ENCODE results near the gene EDDM3A. TPM values are rescaled to one million over a fixed set of nuclear protein-coding genes. Genes with fewer than 3 reads are reported as not detected.

The EDDM3A gene
- total RNA-seq, 3 donors from 2014 or later (not counting 1 experiment from before 2014, with no cell fraction given): not detected

DNA sequence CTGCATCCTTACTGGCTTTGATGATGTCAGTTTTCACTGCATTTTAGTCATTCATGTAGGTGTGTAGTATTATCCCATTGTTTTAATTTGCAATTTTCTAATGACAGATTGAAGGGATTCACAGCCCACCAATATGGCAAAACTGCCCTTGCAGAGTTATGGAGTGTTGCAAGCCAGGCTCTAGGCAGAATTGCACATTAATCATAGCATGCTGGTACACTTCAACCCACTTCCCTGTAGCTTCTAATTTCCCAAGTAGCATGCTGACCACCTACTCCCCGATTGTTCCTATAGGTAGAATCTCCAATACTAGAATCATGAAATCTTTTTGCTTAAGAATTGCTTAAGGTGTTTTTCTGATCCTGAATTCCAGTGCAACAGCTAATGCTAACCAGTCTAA, 30.2 kb downstream of the EDDM3A start:
- peaks cover 4 to 9% of the 10 kb centered on the region in 2 donors for H3K27me3 Mint-ChIP-seq (ENCODE audit: low read depth in 2 of 2)
- Histone ChIP-seq H3K4me1 (ENCODE audit: control insufficient read depth, insufficient read depth, low read length) (peaks cover 6% of the 10 kb centered on the region), H3K27me3 (ENCODE audit: control insufficient read depth, insufficient read depth, low read length) (no peaks in the 10 kb centered on the region), H3K36me3 (ENCODE audit: control insufficient read depth, insufficient read depth, low read length) (no peaks in the 10 kb centered on the region), H3K4me3 (ENCODE audit: low read length) (no peak overlapping the region), H3K9me3 (ENCODE audit: control insufficient read depth, insufficient read depth, low read length) (no peaks in the 10 kb centered on the region), H3K27ac (ENCODE audit: low read length) (no peak overlapping the region)
- no peaks in the 10 kb centered on the region for H3K9me3 Mint-ChIP-seq
- H3K27ac Mint-ChIP-seq: no peak overlapping the region
- TF ChIP-seq, protein P1, sequence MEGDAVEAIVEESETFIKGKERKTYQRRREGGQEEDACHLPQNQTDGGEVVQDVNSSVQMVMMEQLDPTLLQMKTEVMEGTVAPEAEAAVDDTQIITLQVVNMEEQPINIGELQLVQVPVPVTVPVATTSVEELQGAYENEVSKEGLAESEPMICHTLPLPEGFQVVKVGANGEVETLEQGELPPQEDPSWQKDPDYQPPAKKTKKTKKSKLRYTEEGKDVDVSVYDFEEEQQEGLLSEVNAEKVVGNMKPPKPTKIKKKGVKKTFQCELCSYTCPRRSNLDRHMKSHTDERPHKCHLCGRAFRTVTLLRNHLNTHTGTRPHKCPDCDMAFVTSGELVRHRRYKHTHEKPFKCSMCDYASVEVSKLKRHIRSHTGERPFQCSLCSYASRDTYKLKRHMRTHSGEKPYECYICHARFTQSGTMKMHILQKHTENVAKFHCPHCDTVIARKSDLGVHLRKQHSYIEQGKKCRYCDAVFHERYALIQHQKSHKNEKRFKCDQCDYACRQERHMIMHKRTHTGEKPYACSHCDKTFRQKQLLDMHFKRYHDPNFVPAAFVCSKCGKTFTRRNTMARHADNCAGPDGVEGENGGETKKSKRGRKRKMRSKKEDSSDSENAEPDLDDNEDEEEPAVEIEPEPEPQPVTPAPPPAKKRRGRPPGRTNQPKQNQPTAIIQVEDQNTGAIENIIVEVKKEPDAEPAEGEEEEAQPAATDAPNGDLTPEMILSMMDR (IDR thresholded peaks at IDR 0.05): no peak
- ATAC-seq (no peak), DNase-seq (no peak)
- H3K36me3 Mint-ChIP-seq: no peaks in the 10 kb centered on the region
- H3K4me3 Mint-ChIP-seq: no peak overlapping the region
- peaks cover 7 to 9% of the 10 kb centered on the region in 2 donors for H3K4me1 Mint-ChIP-seq
- intact Hi-C loops (cut with micrococcal nuclease): no loop called here
- 69% methylated on average over 1 of the region's 1 CpG for WGBS (ENCODE audit: insufficient coverage)

DNA sequence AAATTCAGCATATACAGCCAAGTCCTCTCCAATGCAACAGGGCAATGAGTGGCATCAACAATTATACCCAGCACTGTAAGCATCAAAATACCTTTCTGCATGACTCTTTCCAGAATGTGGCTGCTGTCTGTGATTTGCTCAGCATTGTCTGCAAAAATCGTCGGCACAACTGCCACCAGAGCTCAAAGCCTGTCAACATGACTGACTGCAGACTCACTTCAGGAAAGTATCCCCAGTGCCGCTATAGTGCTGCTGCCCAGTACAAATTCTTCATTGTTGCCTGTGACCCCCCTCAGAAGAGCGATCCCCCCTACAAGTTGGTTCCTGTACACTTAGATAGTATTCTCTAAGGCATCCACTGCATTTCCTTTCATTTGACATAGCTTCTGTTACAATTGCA, 36.1 kb downstream of the EDDM3A start:
- peak overlapping the region; percentile 71 for H3K27ac ChIP-seq (ENCODE audit: low read length)
- no peaks in the 10 kb centered on the region for H3K36me3 Mint-ChIP-seq
- H3K27me3 ChIP-seq (ENCODE audit: control insufficient read depth, insufficient read depth, low read length): no peaks in the 10 kb centered on the region
- no peaks in the 10 kb centered on the region for H3K9me3 Mint-ChIP-seq
- H3K27me3 Mint-ChIP-seq (ENCODE audit: low read depth in 2 of 2): no peaks in the 10 kb centered on the region
- DNase-seq (peak in 1 of 2 donors; percentile 23), ATAC-seq (peak in 2 of 3 donors; percentile 34 to 46)
- peaks cover 27% of the 10 kb centered on the region for H3K4me1 ChIP-seq (ENCODE audit: control insufficient read depth, insufficient read depth, low read length)
- no peaks in the 10 kb centered on the region for H3K36me3 ChIP-seq (ENCODE audit: control insufficient read depth, insufficient read depth, low read length)
- H3K4me1 Mint-ChIP-seq: peaks cover 33 to 38% of the 10 kb centered on the region in 2 donors
- WGBS (ENCODE audit: insufficient coverage): 9% methylated on average over 4 of the region's 4 CpGs
- H3K4me3 ChIP-seq (ENCODE audit: low read length): peak overlapping the region; percentile 42
- peak overlapping the region; percentile 92 to 95 for H3K27ac Mint-ChIP-seq
- no peaks in the 10 kb centered on the region for H3K9me3 ChIP-seq (ENCODE audit: control insufficient read depth, insufficient read depth, low read length)
- TF ChIP-seq, protein P1 (IDR thresholded peaks at IDR 0.05): no peak
- intact Hi-C loops (cut with micrococcal nuclease): no loop called here
- H3K4me3 Mint-ChIP-seq: peak overlapping the region; percentile 86

DNA sequence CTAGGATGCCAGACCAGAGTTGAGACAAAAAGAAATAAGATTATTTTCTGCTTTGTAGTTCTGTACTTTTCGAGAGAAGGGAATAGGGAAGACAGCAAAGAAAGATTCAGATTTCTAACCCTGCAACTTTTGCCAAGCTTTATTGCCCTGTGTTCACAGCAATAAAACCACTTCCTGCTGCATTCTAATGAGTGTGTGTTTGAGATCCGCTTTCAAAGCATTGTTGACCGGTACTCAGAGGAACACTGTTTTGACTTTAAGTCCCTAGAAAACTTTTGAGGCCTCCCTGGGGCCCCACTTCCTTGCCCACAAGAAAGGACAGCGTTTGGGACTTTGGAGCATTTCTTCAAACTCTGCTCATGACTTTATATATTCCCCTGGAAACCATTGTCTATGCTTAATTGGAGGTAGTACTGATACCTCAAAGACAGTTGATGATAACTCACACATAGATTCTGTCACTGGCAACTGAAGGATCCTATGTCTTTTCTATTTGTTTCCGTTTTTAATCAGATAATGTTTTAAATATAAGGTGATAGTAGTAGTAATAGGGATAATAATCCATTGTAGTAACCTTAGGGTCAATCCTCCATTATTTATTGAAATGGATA, 36.7 kb downstream of the EDDM3A start:
- no peaks in the 10 kb centered on the region for H3K36me3 Mint-ChIP-seq
- H3K27me3 Mint-ChIP-seq (ENCODE audit: low read depth in 2 of 2): no peaks in the 10 kb centered on the region
- Histone ChIP-seq H3K9me3 (ENCODE audit: control insufficient read depth, insufficient read depth, low read length) (no peaks in the 10 kb centered on the region), H3K4me1 (ENCODE audit: control insufficient read depth, insufficient read depth, low read length) (peaks cover 27% of the 10 kb centered on the region), H3K27me3 (ENCODE audit: control insufficient read depth, insufficient read depth, low read length) (no peaks in the 10 kb centered on the region), H3K27ac (ENCODE audit: low read length) (peak overlapping the region; percentile 71), H3K4me3 (ENCODE audit: low read length) (peak overlapping the region; percentile 42), H3K36me3 (ENCODE audit: control insufficient read depth, insufficient read depth, low read length) (no peaks in the 10 kb centered on the region)
- ATAC-seq: peak; percentile 85 to 90 (median 90)
- peak in 1 of 2 donors; percentile 49 for DNase-seq
- peak overlapping the region; percentile 92 to 95 for H3K27ac Mint-ChIP-seq
- H3K4me3 Mint-ChIP-seq: peak overlapping the region; percentile 86
- TF ChIP-seq, protein P1 (IDR thresholded peaks at IDR 0.05): no peak
- H3K4me1 Mint-ChIP-seq: peaks cover 33 to 38% of the 10 kb centered on the region in 2 donors
- WGBS (ENCODE audit: insufficient coverage): 0% methylated on average over 4 of the region's 5 CpGs
- H3K9me3 Mint-ChIP-seq: no peaks in the 10 kb centered on the region
- intact Hi-C loops (cut with micrococcal nuclease): no loop called here

DNA sequence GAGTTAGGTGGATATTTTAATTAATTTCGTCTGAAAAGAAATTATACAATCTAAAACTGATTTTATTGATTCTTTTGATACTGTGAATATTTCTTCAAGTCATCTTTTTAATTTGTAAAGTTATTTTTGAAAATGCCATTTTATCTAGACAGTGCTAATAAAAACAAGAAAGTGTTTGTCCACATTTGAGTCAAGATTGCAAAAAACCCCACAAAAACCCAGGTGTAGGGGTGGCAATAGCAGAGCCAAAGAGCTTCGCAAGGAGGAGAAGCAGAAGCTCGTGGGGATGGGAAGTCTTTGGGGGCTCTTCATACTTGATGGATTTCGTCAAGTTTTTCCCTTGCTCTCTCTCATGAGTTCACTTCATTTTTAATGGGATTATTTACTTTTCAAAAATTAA, 41.3 kb downstream of the EDDM3A start:
- H3K27ac Mint-ChIP-seq: no peak overlapping the region

More for the DNA sequence above, 41.3 kb downstream of the EDDM3A start:
- Histone ChIP-seq H3K4me1 (ENCODE audit: control insufficient read depth, insufficient read depth, low read length) (peaks cover 11% of the 10 kb centered on the region), H3K27me3 (ENCODE audit: control insufficient read depth, insufficient read depth, low read length) (no peaks in the 10 kb centered on the region), H3K4me3 (ENCODE audit: low read length) (no peak overlapping the region), H3K9me3 (ENCODE audit: control insufficient read depth, insufficient read depth, low read length) (no peaks in the 10 kb centered on the region), H3K27ac (ENCODE audit: low read length) (no peak overlapping the region), H3K36me3 (ENCODE audit: control insufficient read depth, insufficient read depth, low read length) (no peaks in the 10 kb centered on the region)
- no peaks in the 10 kb centered on the region for H3K36me3 Mint-ChIP-seq
- H3K4me1 Mint-ChIP-seq: peaks cover 17 to 22% of the 10 kb centered on the region in 2 donors
- H3K4me3 Mint-ChIP-seq: no peak overlapping the region
- no peaks in the 10 kb centered on the region for H3K9me3 Mint-ChIP-seq
- TF ChIP-seq, protein P1 (IDR thresholded peaks at IDR 0.05): no peak
- intact Hi-C loops (cut with micrococcal nuclease): no loop called here
- no peak for ATAC-seq
- WGBS (ENCODE audit: insufficient coverage): 83% methylated on average over 1 of the region's 4 CpGs
- DNase-seq: no peak
- H3K27me3 Mint-ChIP-seq (ENCODE audit: low read depth in 2 of 2): no peaks in the 10 kb centered on the region

All from natural killer cell (primary cell).